Natural killer cell treated with Interleukin-12 subunit alpha and Interleukin-12 subunit beta and Interleukin-15 and Interleukin-18, amount 100 ng/mL, for 72 hours (primary cell): ENCODE results near the gene SLBP. TPM values are rescaled to one million over a fixed set of nuclear protein-coding genes. Genes with fewer than 3 reads are reported as not detected.

Source experiments
- ATAC-seq, 2 donors: fragments of 150-1000 bp; cut with Tn5 transposase in 1 of 2; sonication (Bioruptor Pico), chemical (Tn5 transposase) in 1 of 2; 2 replicates each; pipeline ENCODE4 v1.10.0; 2021
- DNase-seq: peaks from one replicate; pipeline ENCODE4 v3.0.0; 2022; ENCODE audit warnings: low spot score
- H3K27ac Mint-ChIP-seq, 2 donors: 1 replicate in 1 of 2; 2 replicates in 1 of 2; pipeline ENCODE4 v1.8.0; 2022; ENCODE audit warnings: mixed read lengths in 2 of 2, mild to moderate bottlenecking in 1 of 2, moderate library complexity in 1 of 2
- H3K27me3 Mint-ChIP-seq, 2 donors: 1 replicate in 1 of 2; 2 replicates in 1 of 2; pipeline ENCODE4 v1.8.0; 2022; ENCODE audit warnings: mixed read lengths in 2 of 2
- H3K36me3 Mint-ChIP-seq: one replicate; pipeline ENCODE4 v1.8.0; 2022; ENCODE audit warnings: mixed read lengths
- H3K4me1 Mint-ChIP-seq, 2 donors: 1 replicate in 1 of 2; 2 replicates in 1 of 2; pipeline ENCODE4 v1.8.0; 2022; ENCODE audit warnings: low read depth in 2 of 2, mixed read lengths in 2 of 2, mild to moderate bottlenecking in 1 of 2
- H3K4me3 Mint-ChIP-seq: one replicate; pipeline ENCODE4 v1.8.0; 2022; ENCODE audit warnings: mixed read lengths
- H3K9me3 Mint-ChIP-seq: 2 replicates; pipeline ENCODE4 v1.8.0; 2022; ENCODE audit warnings: mixed read lengths
- total RNA-seq, 2 donors: library from RNA; stranded (reverse); gene quantifications; one replicate each; pipeline ENCODE4 v1.2.3, GENCODE V29; 2022

SLBP gene
- total RNA-seq, 2 donors from 2014 or later = 83.0 to 129 TPM

- Mint-ChIP-seq H3K27me3 (no peaks in the 10 kb centered on the region), H3K36me3 (peaks cover 5% of the 10 kb centered on the region), H3K9me3 (no peaks in the 10 kb centered on the region), H3K4me1 (peaks cover 29 to 30% of the 10 kb centered on the region in 2 donors), H3K4me3 (no peak overlapping the region), H3K27ac (no peak overlapping the region)
- ATAC-seq (no peak), DNase-seq (no peak)
Observed at GRCh38 chr4:1727117-1728031, 15.3 kb upstream of the SLBP start.

GRCh38 chr4:1726146-1726934 lies 14.2 kb upstream of the SLBP start:
- peak; percentile 89 for DNase-seq
- Mint-ChIP-seq H3K27ac (peak overlapping the region; percentile 8 to 68), H3K4me3 (no peak overlapping the region), H3K4me1 (peaks cover 35 to 37% of the 10 kb centered on the region in 2 donors), H3K36me3 (peaks cover 5% of the 10 kb centered on the region), H3K27me3 (no peaks in the 10 kb centered on the region), H3K9me3 (no peaks in the 10 kb centered on the region)
- ATAC-seq = peak; percentile 39 to 59

GRCh38 chr4:1725521-1725920 lies 13.4 kb upstream of the SLBP start:
- H3K9me3 Mint-ChIP-seq = no peaks in the 10 kb centered on the region
- DNase-seq (no peak), ATAC-seq (no peak)
- no peak overlapping the region for H3K4me3 Mint-ChIP-seq
- H3K36me3 Mint-ChIP-seq = peaks cover 5% of the 10 kb centered on the region
- H3K27ac Mint-ChIP-seq = no peak overlapping the region
- no peaks in the 10 kb centered on the region for H3K27me3 Mint-ChIP-seq
- H3K4me1 Mint-ChIP-seq = peaks cover 35 to 37% of the 10 kb centered on the region in 2 donors

GRCh38 chr4:1723131-1723801 lies 11.1 kb upstream of the SLBP start:
- H3K27ac Mint-ChIP-seq = peak overlapping the region; percentile 90 to 93
- H3K27me3 Mint-ChIP-seq = no peaks in the 10 kb centered on the region
- H3K4me3 Mint-ChIP-seq = peak overlapping the region; percentile 95
- peaks cover 5% of the 10 kb centered on the region for H3K36me3 Mint-ChIP-seq
- no peak for DNase-seq
- no peak for ATAC-seq
- H3K9me3 Mint-ChIP-seq = no peaks in the 10 kb centered on the region
- peaks cover 35 to 37% of the 10 kb centered on the region in 2 donors for H3K4me1 Mint-ChIP-seq

GRCh38 chr4:1722551-1723118 lies 10.5 kb upstream of the SLBP start:
- H3K36me3 Mint-ChIP-seq = peaks cover 5% of the 10 kb centered on the region
- DNase-seq (no peak), ATAC-seq (no peak)
- H3K9me3 Mint-ChIP-seq = no peaks in the 10 kb centered on the region
- no peaks in the 10 kb centered on the region for H3K27me3 Mint-ChIP-seq
- H3K4me3 Mint-ChIP-seq = peak overlapping the region; percentile 95
- peak overlapping the region; percentile 90 to 93 for H3K27ac Mint-ChIP-seq
- peaks cover 38 to 40% of the 10 kb centered on the region in 2 donors for H3K4me1 Mint-ChIP-seq

GRCh38 chr4:1721666-1722550 lies 9.8 kb upstream of the SLBP start:
- H3K4me1 Mint-ChIP-seq = peaks cover 38 to 40% of the 10 kb centered on the region in 2 donors
- peak overlapping the region; percentile 95 for H3K4me3 Mint-ChIP-seq
- no peaks in the 10 kb centered on the region for H3K27me3 Mint-ChIP-seq
- H3K27ac Mint-ChIP-seq = peak overlapping the region; percentile 90 to 93
- H3K36me3 Mint-ChIP-seq = peaks cover 5% of the 10 kb centered on the region
- no peaks in the 10 kb centered on the region for H3K9me3 Mint-ChIP-seq
- no peak for ATAC-seq
- no peak for DNase-seq

- Mint-ChIP-seq H3K27ac (peak within 1 kb of the TSS; percentile 90 to 93), H3K4me3 (peak within 1 kb of the TSS; percentile 95), H3K4me1 (peaks cover 33 to 35% of the 10 kb centered on the region in 2 donors), H3K36me3 (no peaks in the 10 kb centered on the region), H3K27me3 (no peaks in the 10 kb centered on the region), H3K9me3 (no peaks in the 10 kb centered on the region)
- ATAC-seq = peak; percentile 86 to 91
- peak; percentile 93 for DNase-seq
Observed at GRCh38 chr4:1721003-1721665, 9.0 kb upstream of the SLBP start, which contains the start of the genes TACC3 and TMEM129. TSS of gene TACC3 (plus strand) at chr4:1721521. CDS start at chr4:1723422, 1,901 bp downstream. TSS of gene TMEM129 (minus strand) at chr4:1721323. CDS start at chr4:1720837, 486 bp downstream.

- Mint-ChIP-seq H3K27ac (peak overlapping the region; percentile 90 to 92), H3K9me3 (no peaks in the 10 kb centered on the region), H3K36me3 (no peaks in the 10 kb centered on the region), H3K4me3 (peak overlapping the region; percentile 87), H3K4me1 (peaks cover 34 to 36% of the 10 kb centered on the region in 2 donors), H3K27me3 (no peaks in the 10 kb centered on the region)
- ATAC-seq (peak; percentile 61 to 63), DNase-seq (peak; percentile 76)
Observed at GRCh38 chr4:1720163-1720983, 8.3 kb upstream of the SLBP start.

- Mint-ChIP-seq H3K27me3 (no peaks in the 10 kb centered on the region), H3K4me3 (peak overlapping the region; percentile 41), H3K4me1 (peaks cover 36 to 43% of the 10 kb centered on the region in 2 donors), H3K36me3 (no peaks in the 10 kb centered on the region), H3K9me3 (no peaks in the 10 kb centered on the region), H3K27ac (peak overlapping the region in 1 of 2 donors; percentile 90)
- ATAC-seq (no peak), DNase-seq (no peak)
Observed at GRCh38 chr4:1718095-1718850, 6.2 kb upstream of the SLBP start.

- no peak for ATAC-seq
- Mint-ChIP-seq H3K9me3 (no peaks in the 10 kb centered on the region), H3K27ac (peak overlapping the region in 1 of 2 donors; percentile 90), H3K27me3 (no peaks in the 10 kb centered on the region), H3K36me3 (no peaks in the 10 kb centered on the region), H3K4me3 (no peak overlapping the region), H3K4me1 (peaks cover 31 to 34% of the 10 kb centered on the region in 2 donors)
- no peak for DNase-seq
Observed at GRCh38 chr4:1717129-1718094, 5.3 kb upstream of the SLBP start.
